ACC112 (cell line): ENCODE data around the gene TRIM9.

Source experiments
- H2AFZ ChIP-seq: fragments of 200-600 bp; sonication (generic); one replicate; pipeline ENCODE4 v1.6.0; 2017; ENCODE audit warnings: antibody characterized with exemption, low read length; ENCODE audit not compliant: unreplicated experiment
- H3K27ac ChIP-seq: fragments of 200-600 bp; sonication (generic); 2 replicates; pipeline ENCODE4 v1.5.1; 2014; ENCODE audit warnings: low read depth, mild to moderate bottlenecking, antibody characterized with exemption, low read length, moderate library complexity
- H3K27me3 ChIP-seq: fragments of 200-600 bp; sonication (generic); 2 replicates; pipeline ENCODE4 v1.6.1; 2014; ENCODE audit warnings: mild to moderate bottlenecking, antibody characterized with exemption, low read length, moderate library complexity, mixed read lengths; ENCODE audit not compliant: insufficient read depth
- H3K36me3 ChIP-seq: fragments of 200-600 bp; sonication (generic); 2 replicates; pipeline ENCODE4 v1.6.1; 2016; ENCODE audit warnings: mild to moderate bottlenecking, antibody characterized with exemption, low read length, moderate library complexity, mixed read lengths; ENCODE audit not compliant: insufficient read depth
- H3K4me1 ChIP-seq: fragments of 200-600 bp; sonication (generic); one replicate; pipeline ENCODE4 v1.6.1; 2016; ENCODE audit warnings: low read length, mixed read lengths; ENCODE audit not compliant: insufficient read depth, unreplicated experiment, control insufficient read depth
- H3K4me3 ChIP-seq: fragments of 200-600 bp; sonication (generic); 2 replicates; pipeline ENCODE4 v1.5.1; 2014; ENCODE audit warnings: mild to moderate bottlenecking, low read depth, low read length
- H3K79me2 ChIP-seq: fragments of 200-600 bp; sonication (generic); one replicate; pipeline ENCODE4 v1.6.0; 2016; ENCODE audit warnings: low read length; ENCODE audit not compliant: control insufficient read depth, unreplicated experiment, insufficient read depth

The TRIM9 gene

GRCh38 chr14:51059032-51059431 lies 35.9 kb downstream of the TRIM9 start:
- no peaks in the 10 kb centered on the region for H3K79me2 ChIP-seq
- no peaks in the 10 kb centered on the region for H3K36me3 ChIP-seq

GRCh38 chr14:51058382-51058781 lies 36.5 kb downstream of the TRIM9 start:
- Histone ChIP-seq H3K27me3 (no peaks in the 10 kb centered on the region), H3K36me3 (no peaks in the 10 kb centered on the region), H3K4me3 (no peak overlapping the region), H3K27ac (no peak overlapping the region), H2AFZ (no peak overlapping the region), H3K4me1 (no peaks in the 10 kb centered on the region), H3K79me2 (no peaks in the 10 kb centered on the region)

More at GRCh38 chr14:51059032-51059431, 35.9 kb downstream of the TRIM9 start:
- H3K4me1 ChIP-seq: no peaks in the 10 kb centered on the region
- H3K4me3 ChIP-seq: no peak overlapping the region
- no peaks in the 10 kb centered on the region for H3K27me3 ChIP-seq
- H2AFZ ChIP-seq: no peak overlapping the region
- H3K27ac ChIP-seq: no peak overlapping the region

- H3K36me3 ChIP-seq: no peaks in the 10 kb centered on the region
- no peak overlapping the region for H3K27ac ChIP-seq
- H2AFZ ChIP-seq: no peak overlapping the region
- H3K79me2 ChIP-seq: no peaks in the 10 kb centered on the region
- H3K4me3 ChIP-seq: no peak overlapping the region
- no peaks in the 10 kb centered on the region for H3K4me1 ChIP-seq
- no peaks in the 10 kb centered on the region for H3K27me3 ChIP-seq
Observed at GRCh38 chr14:51056421-51056820, 38.5 kb downstream of the TRIM9 start.

GRCh38 chr14:51053157-51053556 lies 41.7 kb downstream of the TRIM9 start:
- no peak overlapping the region for H2AFZ ChIP-seq
- no peaks in the 10 kb centered on the region for H3K4me1 ChIP-seq
- H3K27ac ChIP-seq: no peak overlapping the region
- no peaks in the 10 kb centered on the region for H3K36me3 ChIP-seq
- no peaks in the 10 kb centered on the region for H3K27me3 ChIP-seq
- no peak overlapping the region for H3K4me3 ChIP-seq
- no peaks in the 10 kb centered on the region for H3K79me2 ChIP-seq

- H3K27ac ChIP-seq: no peak overlapping the region
- H3K27me3 ChIP-seq: no peaks in the 10 kb centered on the region
- H3K36me3 ChIP-seq: no peaks in the 10 kb centered on the region
- no peak overlapping the region for H3K4me3 ChIP-seq
- H3K4me1 ChIP-seq: no peaks in the 10 kb centered on the region
- no peaks in the 10 kb centered on the region for H3K79me2 ChIP-seq
- no peak overlapping the region for H2AFZ ChIP-seq
Observed at GRCh38 chr14:51044961-51045360, 49.9 kb downstream of the TRIM9 start.

GRCh38 chr14:51041883-51042282 lies 53.0 kb downstream of the TRIM9 start:
- H3K27ac ChIP-seq: no peak overlapping the region
- H2AFZ ChIP-seq: no peak overlapping the region
- H3K4me3 ChIP-seq: no peak overlapping the region
- no peaks in the 10 kb centered on the region for H3K27me3 ChIP-seq
- H3K79me2 ChIP-seq: no peaks in the 10 kb centered on the region
- H3K36me3 ChIP-seq: no peaks in the 10 kb centered on the region
- no peaks in the 10 kb centered on the region for H3K4me1 ChIP-seq

GRCh38 chr14:51041108-51041531 lies 53.8 kb downstream of the TRIM9 start:
- no peak overlapping the region for H3K4me3 ChIP-seq
- H3K27ac ChIP-seq: no peak overlapping the region
- H3K79me2 ChIP-seq: no peaks in the 10 kb centered on the region
- no peak overlapping the region for H2AFZ ChIP-seq
- no peaks in the 10 kb centered on the region for H3K36me3 ChIP-seq
- H3K27me3 ChIP-seq: no peaks in the 10 kb centered on the region
- no peaks in the 10 kb centered on the region for H3K4me1 ChIP-seq

- no peak overlapping the region for H3K4me3 ChIP-seq
- H2AFZ ChIP-seq: no peak overlapping the region
- no peaks in the 10 kb centered on the region for H3K36me3 ChIP-seq
- H3K27ac ChIP-seq: no peak overlapping the region
- no peaks in the 10 kb centered on the region for H3K4me1 ChIP-seq
- no peaks in the 10 kb centered on the region for H3K79me2 ChIP-seq
- no peaks in the 10 kb centered on the region for H3K27me3 ChIP-seq
Observed at GRCh38 chr14:51039252-51039651, 55.7 kb downstream of the TRIM9 start.

GRCh38 chr14:51035611-51036192 lies 59.2 kb downstream of the TRIM9 start:
- Histone ChIP-seq H3K4me1 (no peaks in the 10 kb centered on the region), H3K27me3 (no peaks in the 10 kb centered on the region), H2AFZ (no peak overlapping the region), H3K79me2 (no peaks in the 10 kb centered on the region), H3K36me3 (no peaks in the 10 kb centered on the region), H3K4me3 (no peak overlapping the region), H3K27ac (no peak overlapping the region)

- no peak overlapping the region for H3K4me3 ChIP-seq
- no peaks in the 10 kb centered on the region for H3K4me1 ChIP-seq
- no peak overlapping the region for H3K27ac ChIP-seq
- no peak overlapping the region for H2AFZ ChIP-seq
- H3K79me2 ChIP-seq: no peaks in the 10 kb centered on the region
- no peaks in the 10 kb centered on the region for H3K27me3 ChIP-seq
- H3K36me3 ChIP-seq: no peaks in the 10 kb centered on the region
Observed at GRCh38 chr14:51028851-51029754, 65.8 kb downstream of the TRIM9 start.

GRCh38 chr14:51028361-51028760 lies 66.5 kb downstream of the TRIM9 start:
- H3K79me2 ChIP-seq: no peaks in the 10 kb centered on the region

More at GRCh38 chr14:51028361-51028760, 66.5 kb downstream of the TRIM9 start:
- Histone ChIP-seq H3K27ac (no peak overlapping the region), H3K4me1 (no peaks in the 10 kb centered on the region), H2AFZ (no peak overlapping the region), H3K4me3 (no peak overlapping the region), H3K27me3 (no peaks in the 10 kb centered on the region), H3K36me3 (no peaks in the 10 kb centered on the region)
